Prostate gland (tissue), 1 donor: Measurements from ENCODE around the gene DERL3.

Experiments
- POLR2A ChIP-seq: fragments of 450-650 bp; IDR thresholded peaks from one replicate; pipeline ENCODE4 v1.6.1; 2016; ENCODE audit warnings: antibody characterized with exemption, mild to moderate bottlenecking
- POLR2AphosphoS5 ChIP-seq: sonication (generic); formaldehyde crosslinking; IDR thresholded peaks from one replicate; pipeline ENCODE4 v1.6.1; 2017; ENCODE audit warnings: antibody characterized with exemption

DNA sequence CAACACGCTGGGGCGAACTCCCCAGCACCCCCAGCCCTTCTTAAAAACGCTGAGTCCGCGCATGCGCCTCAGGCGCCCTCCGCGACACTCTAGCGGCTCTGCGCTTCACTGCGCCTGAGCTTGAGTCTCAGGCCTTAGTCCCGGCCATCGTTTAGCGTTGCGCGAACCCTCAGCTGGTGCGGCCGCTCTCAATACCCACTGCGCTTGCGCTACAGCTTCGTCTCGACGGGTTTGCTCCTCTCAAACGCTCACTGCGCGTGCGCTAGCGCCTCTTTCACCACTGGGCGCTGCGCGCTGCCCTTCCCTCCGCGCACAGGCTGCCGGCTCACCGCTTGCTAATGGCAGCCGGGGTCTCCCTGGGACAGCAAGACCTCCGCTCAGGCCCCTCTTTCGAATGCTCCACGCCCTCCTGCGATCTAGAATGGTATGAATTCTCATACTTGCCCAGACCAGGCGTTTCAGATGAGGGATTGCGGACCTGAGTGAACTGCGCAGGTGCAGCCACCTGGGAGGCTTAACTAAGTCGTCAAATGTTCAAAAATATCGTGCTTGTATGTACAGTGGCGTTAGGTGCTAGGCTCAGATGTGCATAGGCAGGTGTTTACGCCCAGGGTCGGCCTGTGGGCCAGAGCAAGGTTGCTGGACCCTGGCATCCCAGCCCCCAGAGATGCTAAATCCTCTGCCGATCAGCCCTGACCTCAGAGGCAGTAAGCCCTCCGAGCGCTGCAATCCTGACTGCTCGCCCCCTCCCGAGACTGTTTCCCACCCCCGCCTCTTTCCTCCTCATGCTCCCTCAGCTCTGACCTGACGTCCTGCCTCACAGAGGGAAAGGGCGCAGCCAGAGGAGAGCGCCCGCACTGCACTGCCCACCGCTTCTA is 19.0 kb upstream of the DERL3 start, which contains the start of gene SLC2A11:
- TF ChIP-seq POLR2A (peak; percentile 83), POLR2AphosphoS5 (peak; percentile 95)
